ENCODE data around the gene GRK7.
"Not testable (repeated sequence)": the region's sequence is repeated elsewhere in the genome, so short reads cannot be mapped to it uniquely, and the experiment has no call there.

Gene GRK7

GRCh38 chr3:141796081-141796888 lies 33.1 kb downstream of the GRK7 start:
- Histone ChIP-seq H3K4me3 (peak overlapping the region in 1 of 2 donors; percentile 55), H3K27ac (peak overlapping the region; percentile 72 to 73), H3K36me3 (no peaks in the 10 kb centered on the region), H3K27me3 (no peaks in the 10 kb centered on the region), H3K9me3 (no peaks in the 10 kb centered on the region), H3K4me1 (peaks cover 0 to 31% (median 20%) of the 10 kb centered on the region in 4 donors)
- TF ChIP-seq CTCF (IDR thresholded peaks at IDR 0.05): no peak
- intact Hi-C loops (cut with DNase I; ENCODE audit: low total_unique reads): no loop called here
- DNase-seq: peak; percentile 52 to 79

GRCh38 chr3:141796889-141797781 lies 33.9 kb downstream of the GRK7 start:
- H3K9me3 ChIP-seq: no peaks in the 10 kb centered on the region
- H3K27me3 ChIP-seq: no peaks in the 10 kb centered on the region
- intact Hi-C loops (cut with DNase I; ENCODE audit: low total_unique reads): no loop called here
- peak overlapping the region; percentile 50 to 55 for H3K4me3 ChIP-seq
- H3K4me1 ChIP-seq: peaks cover 0 to 31% (median 20%) of the 10 kb centered on the region in 4 donors
- no peaks in the 10 kb centered on the region for H3K36me3 ChIP-seq
- DNase-seq: peak; percentile 31 to 71
- peak overlapping the region; percentile 72 to 73 for H3K27ac ChIP-seq
- no peak for TF ChIP-seq CTCF (IDR thresholded peaks at IDR 0.05)

DNA sequence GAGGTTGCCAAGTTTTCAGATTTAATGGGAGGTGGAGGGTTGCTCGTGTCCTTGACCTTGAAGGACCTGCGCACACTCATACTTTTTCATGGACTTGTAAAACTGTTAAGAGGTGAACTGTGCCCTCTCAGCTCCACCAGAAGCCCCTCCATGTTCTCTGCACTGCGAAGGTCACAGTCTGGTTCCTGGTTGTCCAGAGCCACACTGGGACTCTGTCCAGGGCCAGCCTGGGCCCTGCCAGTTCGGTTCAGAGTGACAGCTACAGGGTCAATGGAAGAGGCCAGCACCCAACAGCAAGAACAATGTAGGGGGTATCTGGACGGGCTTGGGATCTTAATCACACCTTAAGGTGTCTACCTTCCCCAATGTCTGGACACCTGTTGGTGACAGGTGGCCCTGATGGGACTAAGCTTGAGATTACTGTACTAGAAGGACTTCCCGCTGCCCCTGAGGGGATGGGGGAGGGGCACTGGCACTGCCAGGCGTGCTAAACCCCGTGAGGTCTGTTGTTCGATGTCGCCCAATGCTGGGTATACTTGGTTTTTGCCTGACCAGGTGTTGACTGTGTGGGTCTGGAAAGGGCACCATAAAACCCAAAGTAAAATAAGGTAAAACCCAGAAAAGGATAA lies 34.7 kb downstream of the GRK7 start:
- Histone ChIP-seq H3K27ac (peak overlapping the region; percentile 72 to 73), H3K36me3 (no peaks in the 10 kb centered on the region), H3K9me3 (no peaks in the 10 kb centered on the region), H3K4me3 (peak overlapping the region; percentile 50 to 55), H3K4me1 (peaks cover 0 to 31% (median 20%) of the 10 kb centered on the region in 4 donors), H3K27me3 (no peaks in the 10 kb centered on the region)
- intact Hi-C loops (cut with DNase I; ENCODE audit: low total_unique reads): no loop called here
- no peak for DNase-seq
- no peak for TF ChIP-seq CTCF (IDR thresholded peaks at IDR 0.05)

DNA sequence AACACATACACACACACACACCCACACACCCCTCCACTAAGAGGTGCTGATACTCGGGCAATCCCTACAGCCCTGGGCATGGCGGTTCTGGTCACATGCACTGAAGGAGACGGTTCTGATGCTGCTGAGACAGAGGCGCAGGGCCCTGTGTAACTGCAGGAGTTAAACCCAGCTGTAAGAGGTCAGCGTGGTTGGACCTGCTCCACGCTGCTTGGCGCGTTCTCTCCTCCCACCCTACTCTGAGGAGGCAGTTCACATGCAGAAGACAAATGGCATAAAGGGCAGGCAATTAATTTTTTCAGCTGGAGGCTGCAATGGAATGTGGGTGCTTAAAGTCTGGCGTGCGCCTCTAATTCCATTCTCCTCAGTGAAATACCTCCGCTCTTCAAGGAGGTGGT lies 35.2 kb downstream of the GRK7 start:
- TF ChIP-seq CTCF (IDR thresholded peaks at IDR 0.05): no peak
- Histone ChIP-seq H3K9me3 (no peaks in the 10 kb centered on the region), H3K4me1 (peaks cover 0 to 31% (median 20%) of the 10 kb centered on the region in 4 donors), H3K27ac (peak overlapping the region in 1 of 2 donors; percentile 73), H3K4me3 (no peak overlapping the region), H3K36me3 (no peaks in the 10 kb centered on the region), H3K27me3 (no peaks in the 10 kb centered on the region)
- DNase-seq: no peak
- intact Hi-C loops (cut with DNase I; ENCODE audit: low total_unique reads): no loop called here

GRCh38 chr3:141802316-141803077 lies 39.3 kb downstream of the GRK7 start:
- no peaks in the 10 kb centered on the region for H3K9me3 ChIP-seq
- intact Hi-C loops (cut with DNase I; ENCODE audit: low total_unique reads): no loop called here
- no peak overlapping the region for H3K4me3 ChIP-seq
- no peak for DNase-seq
- H3K27ac ChIP-seq: no peak overlapping the region
- H3K36me3 ChIP-seq: no peaks in the 10 kb centered on the region
- TF ChIP-seq CTCF (IDR thresholded peaks at IDR 0.05): no peak
- H3K4me1 ChIP-seq: peaks cover 0 to 16% (median 12%) of the 10 kb centered on the region in 4 donors
- H3K27me3 ChIP-seq: no peaks in the 10 kb centered on the region

- H3K9me3 ChIP-seq; H3K4me3 ChIP-seq; H3K27me3 ChIP-seq; H3K27ac ChIP-seq; H3K36me3 ChIP-seq; DNase-seq; intact Hi-C loops (cut with DNase I; ENCODE audit: low total_unique reads); H3K4me1 ChIP-seq: not testable (repeated sequence)
Measured at GRCh38 chr3:141803538-141803937, 40.3 kb downstream of the GRK7 start.
